GM18868 (cell line): ENCODE results near the gene SNW1.
"Not testable (repeated sequence)": the region's sequence is repeated elsewhere in the genome, so short reads cannot be mapped to it uniquely, and the experiment has no call there.

ENCODE experiments used
- ATAC-seq: cut with Tn5 transposase; IDR thresholded peaks from one replicate; pipeline ENCODE4 v1.9.1; 2021; ENCODE audit warnings: mild to moderate bottlenecking, moderate library complexity; ENCODE audit not compliant: unreplicated experiment

The SNW1 gene

GRCh38 chr14:77760381-77761204, at the start of gene SNW1:
TSS of gene SNW1 (minus strand) at chr14:77761156. CDS start at chr14:77761127, 29 bp downstream.
- peak; percentile 93 for ATAC-seq

- no peak for ATAC-seq
These were observed 48.1 kb upstream of the SNW1 start for GRCh38 chr14:77809011-77809410.

GRCh38 chr14:77808250-77808649, 47.3 kb upstream of the SNW1 start:
- no peak for ATAC-seq

- no peak for ATAC-seq
These were observed 44.8 kb upstream of the SNW1 start for GRCh38 chr14:77805706-77806105.

GRCh38 chr14:77804592-77804991, 43.6 kb upstream of the SNW1 start:
- no peak for ATAC-seq

GRCh38 chr14:77800814-77801213, 39.9 kb upstream of the SNW1 start:
- no peak for ATAC-seq

- peak; percentile 90 for ATAC-seq
These were observed 39.1 kb upstream of the SNW1 start, which contains the start of gene ADCK1 for GRCh38 chr14:77799863-77800730. TSS of gene ADCK1 (plus strand) at chr14:77800109. CDS start at chr14:77818979, 18,870 bp downstream.

GRCh38 chr14:77799456-77799855, 38.5 kb upstream of the SNW1 start:
- not testable (repeated sequence) for ATAC-seq

GRCh38 chr14:77794357-77794756, 33.4 kb upstream of the SNW1 start:
- ATAC-seq, result no peak

GRCh38 chr14:77793255-77793654, 32.3 kb upstream of the SNW1 start:
- not testable (repeated sequence) for ATAC-seq

- no peak for ATAC-seq
These were observed 30.3 kb upstream of the SNW1 start for GRCh38 chr14:77791225-77791600.

- ATAC-seq, result no peak
These were observed 29.7 kb upstream of the SNW1 start for GRCh38 chr14:77790566-77791224.

- ATAC-seq, result no peak
These were observed 25.2 kb upstream of the SNW1 start for GRCh38 chr14:77786148-77786547.

GRCh38 chr14:77782202-77782601, 21.2 kb upstream of the SNW1 start:
- ATAC-seq, result no peak

- ATAC-seq, result not testable (repeated sequence)
These were observed 13.0 kb upstream of the SNW1 start for GRCh38 chr14:77773966-77774365.

GRCh38 chr14:77768442-77769069, 7.6 kb upstream of the SNW1 start:
- not testable (repeated sequence) for ATAC-seq

- ATAC-seq, result no peak
These were observed 3.0 kb upstream of the SNW1 start for GRCh38 chr14:77763978-77764377.

- no peak for ATAC-seq
These were observed 2.4 kb upstream of the SNW1 start for GRCh38 chr14:77763316-77763715.

- peak; percentile 21 for ATAC-seq
These were observed 412 bp upstream of the SNW1 start for GRCh38 chr14:77761205-77761931.
